GM18520 (cell line): ENCODE results near the gene MANSC4.
"Not testable (repeated sequence)": the region's sequence is repeated elsewhere in the genome, so short reads cannot be mapped to it uniquely, and the experiment has no call there.

ENCODE experiments used
- ATAC-seq: cut with Tn5 transposase; IDR thresholded peaks from one replicate; pipeline ENCODE4 v1.9.1; 2021; ENCODE audit not compliant: unreplicated experiment

MANSC4 gene

GRCh38 chr12:27756670-27757195, 23.3 kb downstream of the MANSC4 start:
- no peak for ATAC-seq

GRCh38 chr12:27754795-27755194, 25.2 kb downstream of the MANSC4 start:
- ATAC-seq = no peak

- ATAC-seq = no peak
These were observed 28.5 kb downstream of the MANSC4 start for GRCh38 chr12:27751386-27752047.

GRCh38 chr12:27747111-27747820, 32.8 kb downstream of the MANSC4 start:
- ATAC-seq = no peak

- ATAC-seq = not testable (repeated sequence)
These were observed 34.3 kb downstream of the MANSC4 start for GRCh38 chr12:27745734-27746133.

GRCh38 chr12:27743601-27744000, 36.4 kb downstream of the MANSC4 start:
- no peak for ATAC-seq

- ATAC-seq = not testable (repeated sequence)
These were observed 45.7 kb downstream of the MANSC4 start for GRCh38 chr12:27734321-27734720.

- ATAC-seq = no peak
These were observed 46.2 kb downstream of the MANSC4 start for GRCh38 chr12:27733791-27734190.

GRCh38 chr12:27733052-27733656, 46.9 kb downstream of the MANSC4 start:
- no peak for ATAC-seq

GRCh38 chr12:27732281-27732680, 47.8 kb downstream of the MANSC4 start:
- no peak for ATAC-seq

GRCh38 chr12:27730097-27730588, 49.9 kb downstream of the MANSC4 start:
- ATAC-seq = no peak

- ATAC-seq = no peak
These were observed 56.8 kb downstream of the MANSC4 start for GRCh38 chr12:27723212-27723611.
